DOHH2 (cell line): ENCODE results near the gene FN3KRP.

Experiments
- H3F3A ChIP-seq: fragments of 200-600 bp; sonication (generic), shearing (Covaris generic); 2 replicates; pipeline ENCODE4 v1.6.0; 2016; ENCODE audit warnings: antibody characterized with exemption, mild to moderate bottlenecking; ENCODE audit not compliant: control insufficient read depth, insufficient read depth
- H3K27ac ChIP-seq: fragments of 200-600 bp; sonication (generic); 2 replicates; pipeline ENCODE4 v1.5.1; 2014; ENCODE audit warnings: low read depth, mild to moderate bottlenecking, low read length, moderate library complexity
- H3K27me3 ChIP-seq: fragments of 200-600 bp; sonication (generic); 2 replicates; pipeline ENCODE4 v1.6.1; 2014; ENCODE audit warnings: mild to moderate bottlenecking, low read length, mixed read lengths; ENCODE audit not compliant: control insufficient read depth
- H3K36me3 ChIP-seq: fragments of 200-600 bp; sonication (generic); 2 replicates; pipeline ENCODE4 v1.6.1; 2014; ENCODE audit warnings: mild to moderate bottlenecking, low read length, moderate library complexity, mixed read lengths; ENCODE audit not compliant: control insufficient read depth
- H3K4me1 ChIP-seq: fragments of 200-600 bp; sonication (generic); 2 replicates; pipeline ENCODE4 v1.6.1; 2014; ENCODE audit warnings: mild to moderate bottlenecking, low read length, mixed read lengths; ENCODE audit not compliant: control insufficient read depth
- H3K4me2 ChIP-seq: fragments of 200-600 bp; sonication (generic); 2 replicates; pipeline ENCODE4 v1.6.0; 2014; ENCODE audit warnings: mild to moderate bottlenecking, low read length, moderate library complexity
- H3K4me3 ChIP-seq: fragments of 200-600 bp; sonication (generic); 2 replicates; pipeline ENCODE4 v1.5.1; 2014; ENCODE audit warnings: mild to moderate bottlenecking, low read length, mixed read lengths
- H3K79me2 ChIP-seq: fragments of 200-600 bp; sonication (generic); 2 replicates; pipeline ENCODE4 v1.6.1; 2014; ENCODE audit warnings: mild to moderate bottlenecking, low read length, mixed read lengths; ENCODE audit not compliant: control insufficient read depth
- H3K9me2 ChIP-seq: fragments of 200-600 bp; sonication (generic); replicated peaks from 2 replicates; pipeline ENCODE4 v1.6.1; 2014; ENCODE audit warnings: mild to moderate bottlenecking, low read length, mixed read lengths; ENCODE audit not compliant: control insufficient read depth
- H3K9me3 ChIP-seq: fragments of 200-600 bp; sonication (generic); 2 replicates; pipeline ENCODE4 v1.6.1; 2014; ENCODE audit warnings: antibody characterized with exemption, low read length, mixed read lengths; ENCODE audit not compliant: control insufficient read depth, insufficient read depth
- H4K20me1 ChIP-seq: fragments of 200-600 bp; sonication (generic); 2 replicates; pipeline ENCODE4 v1.6.0; 2014; ENCODE audit warnings: low read depth, mild to moderate bottlenecking, antibody characterized with exemption, low read length, moderate library complexity; ENCODE audit not compliant: control insufficient read depth, insufficient read depth
- CTCF ChIP-seq: fragments of 200-600 bp; sonication (generic); IDR thresholded peaks from one replicate; pipeline ENCODE4 v1.5.1; 2014; ENCODE audit warnings: antibody characterized with exemption, mild to moderate bottlenecking, low read depth, low read length; ENCODE audit not compliant: poor library complexity, severe bottlenecking
- EZH2phosphoT487 ChIP-seq: fragments of 200-600 bp; sonication (generic); IDR thresholded peaks from 2 replicates; pipeline ENCODE4 v1.6.1; 2017; ENCODE audit warnings: borderline replicate concordance, mild to moderate bottlenecking, antibody characterized with exemption, low read length, moderate library complexity, mixed read lengths

FN3KRP gene

GRCh38 chr17:82668024-82668630 is 48.4 kb upstream of the FN3KRP start:
- TF ChIP-seq CTCF: no peak
- TF ChIP-seq EZH2phosphoT487: no peak
- Histone ChIP-seq H3K4me2 (0 out of 2 replicates have a peak overlapping the region, but pooled peaks have one; percentile 20), H3K9me3 (peaks cover 4% of the 10 kb centered on the region; the same call in 1 of the 2 replicates)

GRCh38 chr17:82668631-82669099 is 47.8 kb upstream of the FN3KRP start:
- Histone ChIP-seq H3K27ac (no peak overlapping the region), H3K9me3 (peaks cover 4% of the 10 kb centered on the region; the same call in 1 of the 2 replicates)
- TF ChIP-seq CTCF (peak; percentile 53), EZH2phosphoT487 (no peak)

More at GRCh38 chr17:82668024-82668630, 48.4 kb upstream of the FN3KRP start:
- Histone ChIP-seq H3K27ac (no peak overlapping the region), H3K4me3 (no peak overlapping the region), H3K9me2 (no peaks in the 10 kb centered on the region), H3K79me2 (no peaks in the 10 kb centered on the region), H3K4me1 (no peaks in the 10 kb centered on the region), H3K36me3 (no peaks in the 10 kb centered on the region), H3K27me3 (no peaks in the 10 kb centered on the region), H4K20me1 (no peaks in the 10 kb centered on the region), H3F3A (no peaks in the 10 kb centered on the region)

GRCh38 chr17:82670661-82671450 is 45.6 kb upstream of the FN3KRP start:
- Histone ChIP-seq H3K27me3 (no peaks in the 10 kb centered on the region), H3K27ac (no peak overlapping the region), H3K9me3 (peaks cover 4% of the 10 kb centered on the region; the same call in 1 of the 2 replicates), H4K20me1 (no peaks in the 10 kb centered on the region), H3K36me3 (no peaks in the 10 kb centered on the region), H3K79me2 (no peaks in the 10 kb centered on the region), H3K4me3 (no peak overlapping the region), H3K4me1 (no peaks in the 10 kb centered on the region), H3F3A (no peaks in the 10 kb centered on the region), H3K9me2 (no peaks in the 10 kb centered on the region), H3K4me2 (no peak overlapping the region)
- TF ChIP-seq CTCF: no peak
- TF ChIP-seq EZH2phosphoT487: no peak

More at GRCh38 chr17:82668631-82669099, 47.8 kb upstream of the FN3KRP start:
- no peak overlapping the region for H3K4me3 ChIP-seq
- H3K9me2 ChIP-seq: no peaks in the 10 kb centered on the region
- H3K27me3 ChIP-seq: no peaks in the 10 kb centered on the region
- no peaks in the 10 kb centered on the region for H4K20me1 ChIP-seq
- H3K4me1 ChIP-seq: no peaks in the 10 kb centered on the region
- 0 out of 2 replicates have a peak overlapping the region, but pooled peaks have one; percentile 20 for H3K4me2 ChIP-seq
- no peaks in the 10 kb centered on the region for H3F3A ChIP-seq
- no peaks in the 10 kb centered on the region for H3K79me2 ChIP-seq
- no peaks in the 10 kb centered on the region for H3K36me3 ChIP-seq
